Tibial artery (tissue), 4 donors: ENCODE data around the gene INPP4B.

Experiments
- DNase-seq, 2 donors: peaks; one replicate each; pipeline ENCODE4 v3.0.0-alpha.2; 2019
- H3K27ac ChIP-seq, 2 donors: fragments of 200-600 bp; sonication (generic) in 1 of 2; 1 replicate in 1 of 2; 2 replicates in 1 of 2; pipeline ENCODE4 v1.5.1; 2018 to 2019; ENCODE audit warnings: mild to moderate bottlenecking in 1 of 2
- H3K27me3 ChIP-seq, 2 donors: fragments of 200-600 bp; sonication (generic) in 1 of 2; one replicate each; pipeline versions ENCODE4 v1.5.1 to v1.6.0; 2016 to 2019
- H3K36me3 ChIP-seq, 3 donors: fragments of 200-600 bp; sonication (generic) in 2 of 3; one replicate each; pipeline ENCODE4 v1.5.1; 2016 to 2019; ENCODE audit warnings: mild to moderate bottlenecking in 2 of 3
- H3K4me1 ChIP-seq, 4 donors: fragments of 200-600 bp; sonication (generic) in 2 of 4; 1 replicate in 3 of 4; 2 replicates in 1 of 4; pipeline ENCODE4 v1.5.1; 2016 to 2019
- H3K4me3 ChIP-seq, 2 donors: fragments of 200-600 bp; sonication (generic) in 1 of 2; 1 replicate in 1 of 2; 2 replicates in 1 of 2; pipeline ENCODE4 v1.5.1; 2018 to 2019; ENCODE audit warnings: mild to moderate bottlenecking in 2 of 2
- H3K9me3 ChIP-seq, 3 donors: fragments of 200-600 bp; sonication (generic) in 1 of 3; one replicate each; pipeline ENCODE4 v1.5.1; 2016 to 2019
- CTCF ChIP-seq, 2 experiments: fragments of 200-600 bp in 1 of 2; fragments of 450-650 bp in 1 of 2; IDR thresholded peaks; one replicate each; pipeline ENCODE4 v1.5.1; 2017 to 2019; ENCODE audit warnings: antibody characterized with exemption in 2 of 2, mild to moderate bottlenecking in 1 of 2, moderate library complexity in 1 of 2
- intact Hi-C: fragments of 100-400 bp; cut with DNase I; formaldehyde crosslinking; loops from one replicate; pipeline ENCODE4 v1.15.0; 2023; ENCODE audit warnings: low total_unique reads

INPP4B gene

GRCh38 chr4:142846108-142846728 is at the start of gene INPP4B:
TSS of gene INPP4B (minus strand) at chr4:142846301.
- DNase-seq: peak; percentile 24 to 79
- H3K36me3 ChIP-seq: no peaks in the 10 kb centered on the region
- intact Hi-C loops: loop anchor here (5.0 to 10.0 kb wide), 3 partner anchors 491 to 1501 kb away; no protein-coding TSS in a partner anchor
- peak within 1 kb of the TSS; percentile 70 to 93 for H3K4me3 ChIP-seq
- peaks cover 0 to 23% (median 7%) of the 10 kb centered on the region in 4 donors for H3K4me1 ChIP-seq
- peaks cover 0 to 5% of the 10 kb centered on the region in 2 donors for H3K27me3 ChIP-seq
- no peak for TF ChIP-seq CTCF (IDR thresholded peaks at IDR 0.05)
- H3K9me3 ChIP-seq: no peaks in the 10 kb centered on the region
- peak within 1 kb of the TSS; percentile 83 for H3K27ac ChIP-seq

GRCh38 chr4:142893012-142893411 is 46.9 kb upstream of the INPP4B start:
- no peak for DNase-seq
- H3K36me3 ChIP-seq: no peaks in the 10 kb centered on the region
- TF ChIP-seq CTCF (IDR thresholded peaks at IDR 0.05): no peak
- H3K4me1 ChIP-seq: no peaks in the 10 kb centered on the region
- peaks cover 0 to 6% (median 0%) of the 10 kb centered on the region in 3 donors for H3K9me3 ChIP-seq
- no peaks in the 10 kb centered on the region for H3K27me3 ChIP-seq
- no peak overlapping the region for H3K4me3 ChIP-seq
- intact Hi-C loops: no loop called here
- no peak overlapping the region for H3K27ac ChIP-seq

- Histone ChIP-seq H3K4me3 (no peak overlapping the region), H3K27ac (no peak overlapping the region), H3K27me3 (no peaks in the 10 kb centered on the region), H3K36me3 (no peaks in the 10 kb centered on the region), H3K4me1 (no peaks in the 10 kb centered on the region), H3K9me3 (no peaks in the 10 kb centered on the region)
- no peak for TF ChIP-seq CTCF (IDR thresholded peaks at IDR 0.05)
- intact Hi-C loops: no loop called here
- DNase-seq: no peak
These were observed 40.5 kb upstream of the INPP4B start for GRCh38 chr4:142886566-142886965.

GRCh38 chr4:142883040-142883832 is 37.1 kb upstream of the INPP4B start:
- no peak for TF ChIP-seq CTCF (IDR thresholded peaks at IDR 0.05)

GRCh38 chr4:142882159-142882558 is 36.1 kb upstream of the INPP4B start:
- no peak overlapping the region for H3K4me3 ChIP-seq
- H3K9me3 ChIP-seq: no peaks in the 10 kb centered on the region
- H3K36me3 ChIP-seq: no peaks in the 10 kb centered on the region
- intact Hi-C loops: no loop called here
- no peak overlapping the region for H3K27ac ChIP-seq
- H3K4me1 ChIP-seq: no peaks in the 10 kb centered on the region
- TF ChIP-seq CTCF (IDR thresholded peaks at IDR 0.05): no peak
- DNase-seq: no peak
- H3K27me3 ChIP-seq: no peaks in the 10 kb centered on the region

More at GRCh38 chr4:142883040-142883832, 37.1 kb upstream of the INPP4B start:
- Histone ChIP-seq H3K27me3 (no peaks in the 10 kb centered on the region), H3K4me3 (no peak overlapping the region), H3K4me1 (no peaks in the 10 kb centered on the region), H3K9me3 (no peaks in the 10 kb centered on the region), H3K36me3 (no peaks in the 10 kb centered on the region), H3K27ac (no peak overlapping the region)
- no peak for DNase-seq
- intact Hi-C loops: no loop called here
